GM10248 (cell line): ENCODE measurements around the gene DNAJC18.

ENCODE experiments used
- CTCF ChIA-PET: fragments of 300-600 bp; sonication (Branson Sonifier 250); formaldehyde crosslinking; extraction: SDS; loops from one replicate; lab custom pipeline; 2021; ENCODE audit warnings: antibody characterized with exemption; lab: Yijun Ruan, JAX
- POLR2A ChIA-PET: fragments of 350-650 bp; sonication (Branson Sonifier 250); formaldehyde crosslinking; extraction: SDS; loops from one replicate; lab custom pipeline; 2020; ENCODE audit warnings: antibody characterized with exemption; lab: Yijun Ruan, JAX
- DNase-seq: peaks from one replicate; pipeline ENCODE4 v3.0.0; 2012; ENCODE audit errors: extremely low spot score
- CTCF ChIP-seq: IDR thresholded peaks from 2 replicates; pipeline ENCODE4 v1.5.1; 2012; ENCODE audit warnings: mild to moderate bottlenecking, low read depth; ENCODE audit errors: extremely low read depth, missing control alignments, control extremely low read depth

The DNAJC18 gene

GRCh38 chr5:139378101-139378825, 61.1 kb downstream of the DNAJC18 start:
- ChIA-PET POLR2A (interaction anchor here (0.5 to 1.1 kb wide), 2 partner anchors 8 to 17 kb away, joined by 4 to 8 read pairs; no protein-coding TSS in a partner anchor), CTCF (interaction anchor here (1.6 kb wide), 1 partner anchor 8 kb away, joined by 5 read pairs; no protein-coding TSS in a partner anchor)
- no peak for TF ChIP-seq CTCF
- DNase-seq, result no peak

GRCh38 chr5:139377226-139377625, 62.1 kb downstream of the DNAJC18 start:
- DNase-seq, result no peak
- TF ChIP-seq CTCF, result no peak
- ChIA-PET CTCF (interaction anchor here (1.5 to 1.6 kb wide), 2 partner anchors 9 to 15 kb away, joined by 5 to 8 read pairs; no protein-coding TSS in a partner anchor), POLR2A (interaction anchor here (0.8 to 1.1 kb wide), 2 partner anchors 10 to 14 kb away, joined by 3 to 4 read pairs; no protein-coding TSS in a partner anchor)

GRCh38 chr5:139376364-139376763, 63.0 kb downstream of the DNAJC18 start:
- ChIA-PET CTCF (interaction anchor here (1.5 to 2.5 kb wide), 2 partner anchors 14 to 15 kb away, joined by 8 to 16 read pairs; partner anchors contain the start of gene MZB1), POLR2A (interaction anchor here (0.6 kb wide), 1 partner anchor 89 kb away, joined by 10 read pairs; no protein-coding TSS in a partner anchor)

GRCh38 chr5:139374909-139375308, 64.4 kb downstream of the DNAJC18 start:
- no peak for DNase-seq
- no peak for TF ChIP-seq CTCF
- ChIA-PET CTCF (interaction anchor here (1.2 to 2.5 kb wide), 3 partner anchors 13 to 17 kb away, joined by 3 to 16 read pairs (median 4); partner anchors contain the start of gene MZB1), POLR2A (no interaction called here)

More at GRCh38 chr5:139376364-139376763, 63.0 kb downstream of the DNAJC18 start:
- no peak for DNase-seq
- no peak for TF ChIP-seq CTCF

- DNase-seq, result no peak
- no peak for TF ChIP-seq CTCF
- CTCF ChIA-PET, result interaction anchor here (0.9 to 1.5 kb wide), 3 partner anchors 10 to 32 kb away, joined by 3 read pairs; no protein-coding TSS in a partner anchor
- POLR2A ChIA-PET, result no interaction called here
Observed at GRCh38 chr5:139371482-139372435, 67.6 kb downstream of the DNAJC18 start.
